GM12865 (cell line): ENCODE results near the gene CSH2.

Experiments
- DNase-seq: peaks from one replicate; pipeline ENCODE4 v3.0.0; 2010; ENCODE audit warnings: low read depth
- H3K4me3 ChIP-seq: 2 replicates; pipeline ENCODE4 v1.5.1; 2011; ENCODE audit warnings: mild to moderate bottlenecking, low read depth, low read length, control low read depth
- CTCF ChIP-seq: IDR thresholded peaks from 2 replicates; pipeline ENCODE4 v1.5.1; 2011; ENCODE audit warnings: low read length, control low read depth, low read depth, inconsistent platforms; ENCODE audit not compliant: insufficient read depth; ENCODE audit errors: missing control alignments

CSH2 gene

DNA sequence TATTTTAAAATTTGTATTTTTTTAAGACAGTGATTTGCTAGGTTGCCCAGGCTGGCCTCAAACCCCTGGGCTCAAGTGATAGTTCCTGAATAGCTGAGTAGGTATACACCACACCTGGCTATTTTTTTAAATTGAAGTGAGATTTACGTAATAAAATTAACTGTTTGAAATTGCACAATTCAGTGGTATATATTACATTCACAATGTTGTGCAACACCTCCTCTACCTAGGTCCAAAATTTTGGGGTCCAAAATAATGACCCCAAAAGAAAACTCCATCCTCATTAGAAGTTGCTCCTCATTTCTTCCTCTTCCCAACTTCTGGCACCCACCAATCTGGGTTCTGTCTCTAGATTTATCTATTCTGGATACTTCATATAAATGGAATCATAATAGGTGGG lies 28.0 kb downstream of the CSH2 start:
- DNase-seq: no peak
- TF ChIP-seq CTCF: no peak
- no peak overlapping the region for H3K4me3 ChIP-seq

- no peak for TF ChIP-seq CTCF
- no peak for DNase-seq
- H3K4me3 ChIP-seq: peak overlapping the region; percentile 63
These were observed 29.4 kb downstream of the CSH2 start for GRCh38 chr17:63843910-63844677.

- DNase-seq: peak; percentile 91
These were observed 30.0 kb downstream of the CSH2 start for GRCh38 chr17:63843387-63843888.

GRCh38 chr17:63842540-63843386 lies 30.7 kb downstream of the CSH2 start, which contains the start of gene SMARCD2:
TSS of gene SMARCD2 (minus strand) at chr17:63842685. CDS start at chr17:63842674, 11 bp downstream.
- peak; percentile 99 for DNase-seq
- TF ChIP-seq CTCF: no peak
- peak within 1 kb of the TSS; percentile 78 for H3K4me3 ChIP-seq

More at GRCh38 chr17:63843387-63843888, 30.0 kb downstream of the CSH2 start:
- peak overlapping the region; percentile 63 for H3K4me3 ChIP-seq

DNA sequence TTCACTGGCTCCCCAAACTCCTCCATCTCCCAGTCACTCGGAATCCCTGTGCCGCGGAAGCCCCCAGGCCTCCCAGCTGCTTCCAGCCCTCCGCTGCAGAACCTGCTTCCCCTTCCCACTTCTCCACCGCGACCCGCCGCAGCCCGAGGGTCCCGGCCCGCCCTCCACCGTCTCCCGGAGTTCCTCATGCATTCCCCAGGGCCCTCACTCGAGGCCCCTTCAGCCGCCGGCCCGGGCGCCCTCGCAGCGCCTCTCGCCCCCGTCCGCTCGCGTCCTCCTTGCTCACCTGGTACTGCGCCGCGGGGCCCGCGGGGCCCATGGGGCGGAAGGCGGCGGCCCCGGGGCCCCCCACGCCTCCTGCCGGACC lies 31.3 kb downstream of the CSH2 start:
- TF ChIP-seq CTCF: no peak
- DNase-seq: no peak

GRCh38 chr17:63841350-63842172 lies 31.9 kb downstream of the CSH2 start:
- peak; percentile 49 for DNase-seq
- H3K4me3 ChIP-seq: peak overlapping the region; percentile 78
- TF ChIP-seq CTCF: no peak

More for the DNA sequence above, 31.3 kb downstream of the CSH2 start:
- peak overlapping the region; percentile 78 for H3K4me3 ChIP-seq
